CD4-positive, alpha-beta T cell treated with Interleukin-17A for 4 hours (primary cell): Measurements from ENCODE around the gene INPP5A.

Source experiments
- DNase-seq: peaks from one replicate; pipeline ENCODE4 v3.0.0-alpha.2; 2020; ENCODE audit warnings: mixed read lengths

Gene INPP5A

GRCh38 chr10:132648851-132649528, 111.4 kb downstream of the INPP5A start:
- no peak for DNase-seq

- DNase-seq = no peak
Observed at GRCh38 chr10:132649651-132650360, 112.2 kb downstream of the INPP5A start.

- no peak for DNase-seq
Observed at GRCh38 chr10:132650611-132651250, 113.1 kb downstream of the INPP5A start.

- DNase-seq = no peak
Observed at GRCh38 chr10:132651511-132652029, 114.0 kb downstream of the INPP5A start.

- DNase-seq = no peak
Observed at GRCh38 chr10:132652446-132652845, 114.9 kb downstream of the INPP5A start.

- DNase-seq = no peak
Observed at GRCh38 chr10:132652936-132653590, 115.5 kb downstream of the INPP5A start.

- no peak for DNase-seq
Observed at GRCh38 chr10:132653721-132654120, 116.1 kb downstream of the INPP5A start.

GRCh38 chr10:132654121-132654571, 116.6 kb downstream of the INPP5A start:
- DNase-seq = no peak

- peak; percentile 63 for DNase-seq
Observed at GRCh38 chr10:132654708-132655661, 117.4 kb downstream of the INPP5A start.

- no peak for DNase-seq
Observed at GRCh38 chr10:132655735-132656134, 118.1 kb downstream of the INPP5A start.

- DNase-seq = no peak
Observed at GRCh38 chr10:132656283-132657126, 118.9 kb downstream of the INPP5A start.

- no peak for DNase-seq
Observed at GRCh38 chr10:132657127-132657706, 119.6 kb downstream of the INPP5A start.

- DNase-seq = no peak
Observed at GRCh38 chr10:132657748-132658147, 120.2 kb downstream of the INPP5A start.

GRCh38 chr10:132658546-132659205, 121.1 kb downstream of the INPP5A start:
- no peak for DNase-seq

- DNase-seq = no peak
Observed at GRCh38 chr10:132659206-132660091, 121.9 kb downstream of the INPP5A start.

- no peak for DNase-seq
Observed at GRCh38 chr10:132660385-132660784, 122.8 kb downstream of the INPP5A start.

- no peak for DNase-seq
Observed at GRCh38 chr10:132662186-132662920, 124.8 kb downstream of the INPP5A start.
